Activated CD8-positive, alpha-beta memory T cell treated with anti-CD3 and anti-CD28 coated beads, Interleukin-2, amount 50 U/mL, for 48 hours (primary cell): Measurements from ENCODE around the gene GPC5.

Experiments
- DNase-seq: peaks from one replicate; pipeline ENCODE4 v3.0.0-alpha.2; 2020

The GPC5 gene

DNA sequence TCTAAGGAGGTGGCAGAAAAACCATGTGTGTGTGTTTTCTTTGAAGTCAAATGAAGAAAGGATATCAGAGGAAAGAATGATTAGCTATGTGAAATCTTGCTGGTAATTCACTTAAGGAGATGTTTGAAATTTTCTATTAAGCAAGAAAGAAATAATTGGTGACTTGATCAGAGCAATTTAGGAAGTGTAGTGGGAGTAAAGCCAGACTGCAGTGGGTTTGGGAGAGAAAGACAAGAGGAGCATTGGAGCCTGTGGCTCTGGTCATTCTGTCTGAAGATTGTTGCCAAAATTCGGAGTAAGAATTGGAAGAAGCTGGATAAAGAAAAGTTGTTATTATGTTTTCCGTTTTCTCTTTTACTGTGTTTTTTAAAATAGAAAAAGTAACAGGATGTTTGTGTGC, 640.5 kb downstream of the GPC5 start:
- no peak for DNase-seq

DNA sequence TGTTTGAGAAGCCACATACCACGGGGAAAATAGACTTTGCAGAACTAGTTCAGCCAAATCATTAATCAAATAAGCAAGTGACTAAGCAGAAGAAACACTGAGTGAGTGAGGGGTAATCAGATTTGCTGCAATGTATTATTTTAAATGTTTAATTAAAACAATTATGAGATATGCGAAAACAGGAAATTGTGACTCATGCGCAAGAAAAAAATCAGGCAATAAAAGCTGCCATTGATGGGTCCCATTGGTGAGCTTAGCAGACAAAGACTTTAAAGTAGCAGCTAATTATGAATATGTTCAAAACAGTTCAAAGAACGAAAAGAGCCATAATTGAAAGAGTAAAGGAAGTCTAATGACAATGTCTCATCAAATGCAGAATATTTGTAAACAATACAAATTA, 644.1 kb downstream of the GPC5 start:
- DNase-seq: no peak

DNA sequence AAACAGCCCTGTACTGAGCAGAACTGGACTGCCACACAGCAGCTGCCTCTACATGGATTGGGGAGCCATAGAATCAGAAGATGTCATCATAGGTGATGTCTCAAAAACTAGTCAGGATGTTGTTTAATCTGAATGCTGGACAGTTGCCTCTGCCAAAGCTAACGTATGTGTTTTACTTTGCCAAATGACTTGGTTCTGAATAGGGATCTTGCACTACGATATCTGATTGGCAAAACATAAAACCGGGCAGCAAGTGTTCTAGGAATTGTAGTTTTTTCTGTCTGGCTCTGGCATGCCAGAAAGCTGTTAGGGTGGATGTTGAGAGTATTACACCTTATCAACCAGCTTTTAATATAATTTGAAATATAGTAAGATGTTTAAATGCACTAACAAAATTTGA, 645.9 kb downstream of the GPC5 start:
- no peak for DNase-seq

DNA sequence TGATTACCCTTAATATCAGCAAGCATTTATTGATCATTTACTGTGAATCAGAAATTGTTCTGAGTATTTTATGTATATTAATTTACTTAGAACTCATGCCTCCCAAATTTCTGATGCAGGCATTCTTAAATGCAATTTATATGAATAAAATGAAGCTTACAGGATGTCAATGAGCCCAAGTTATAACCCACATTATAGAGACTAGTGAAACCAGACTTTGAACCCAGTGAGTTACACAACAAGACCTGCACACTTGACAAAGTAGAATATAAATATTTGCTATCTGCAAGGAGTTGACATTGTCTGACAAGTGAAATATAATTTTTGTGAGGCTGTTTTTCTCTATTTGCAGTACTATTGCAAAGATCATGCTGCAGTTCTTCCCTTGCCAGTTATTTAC, 656.0 kb downstream of the GPC5 start:
- no peak for DNase-seq

DNA sequence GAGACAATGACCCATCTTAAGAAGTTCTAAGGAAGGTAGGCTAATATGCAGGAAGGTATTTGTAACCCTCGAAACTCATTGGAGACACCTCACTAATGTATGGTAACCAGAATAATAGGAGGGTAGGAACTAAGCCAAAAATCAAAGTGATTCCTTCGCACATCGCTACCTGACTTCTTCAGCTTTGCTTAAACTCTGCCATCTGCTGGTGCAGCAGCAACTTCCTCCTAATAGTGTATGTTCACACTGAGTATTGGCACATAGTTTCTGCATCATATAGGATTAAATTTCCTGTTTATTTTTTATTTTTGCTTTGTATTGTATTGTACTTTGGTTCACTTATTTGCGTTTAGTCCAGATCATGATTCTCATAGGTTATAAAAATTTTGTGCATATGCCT, 676.2 kb downstream of the GPC5 start:
- no peak for DNase-seq

DNA sequence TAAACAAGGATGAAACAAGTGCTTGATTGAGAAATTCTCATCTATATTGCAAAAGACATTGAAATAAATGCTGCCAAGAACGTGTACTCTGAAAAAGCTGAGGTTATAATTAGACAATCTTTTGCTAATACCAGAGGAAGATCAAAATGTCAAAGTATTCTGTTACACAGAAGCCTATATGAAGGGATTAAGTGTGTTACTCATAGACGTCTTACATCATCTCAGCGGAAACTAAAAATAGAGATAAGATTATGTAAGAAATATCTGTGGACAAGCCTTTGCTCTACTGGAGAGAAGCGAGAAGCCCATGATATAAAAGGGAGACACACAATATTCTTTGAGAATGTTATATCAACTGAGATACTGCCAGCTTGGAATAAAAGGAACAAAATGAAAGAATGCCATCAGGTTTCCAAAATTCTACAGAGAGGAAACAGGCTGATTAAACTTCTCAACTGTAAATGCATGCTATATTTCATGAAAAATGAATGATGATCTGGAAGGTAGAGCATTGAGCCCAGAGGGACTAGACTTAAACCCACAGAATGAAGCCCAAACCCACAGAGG, 699.0 kb downstream of the GPC5 start:
- no peak for DNase-seq

DNA sequence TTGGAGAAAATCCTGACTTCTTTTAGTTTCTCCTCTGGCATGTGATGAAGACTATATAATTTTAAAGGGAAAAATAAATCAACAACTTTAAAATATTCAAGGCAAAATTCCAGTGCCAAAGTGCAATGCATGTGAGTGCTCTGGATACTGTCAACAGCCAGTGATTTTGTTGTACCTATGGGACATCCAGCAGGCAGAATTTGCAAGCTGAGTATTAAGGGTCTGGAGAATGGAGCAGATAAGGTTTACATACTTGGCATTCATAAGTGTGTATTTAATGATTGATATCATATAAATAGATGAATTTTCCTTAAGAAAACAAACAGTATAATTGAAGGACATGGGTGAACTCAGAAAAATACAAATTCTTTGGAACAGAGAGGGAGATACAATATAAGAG, 703.4 kb downstream of the GPC5 start:
- no peak for DNase-seq

DNA sequence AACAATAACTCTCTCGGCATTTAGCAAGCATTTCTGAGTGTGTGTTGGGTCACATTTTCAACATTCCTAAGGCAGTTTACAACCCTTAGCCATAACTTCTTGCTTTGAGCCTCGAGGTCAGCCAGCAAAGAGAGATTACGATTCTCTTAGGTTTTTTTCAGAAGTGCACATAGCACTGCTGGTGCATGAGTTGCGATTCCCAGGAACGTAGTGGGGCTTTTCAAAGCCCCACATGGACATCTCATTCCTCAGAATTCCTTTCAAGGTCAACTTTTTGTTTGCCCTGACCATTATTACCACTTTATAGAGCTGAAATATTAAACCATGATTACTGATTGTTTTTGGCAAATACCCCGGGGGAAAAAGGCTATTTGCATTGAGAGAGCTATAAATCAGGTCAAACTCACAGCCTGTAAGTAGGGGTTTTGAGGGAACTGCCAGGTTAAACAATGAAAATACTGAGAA, 705.3 kb downstream of the GPC5 start:
- DNase-seq: no peak

DNA sequence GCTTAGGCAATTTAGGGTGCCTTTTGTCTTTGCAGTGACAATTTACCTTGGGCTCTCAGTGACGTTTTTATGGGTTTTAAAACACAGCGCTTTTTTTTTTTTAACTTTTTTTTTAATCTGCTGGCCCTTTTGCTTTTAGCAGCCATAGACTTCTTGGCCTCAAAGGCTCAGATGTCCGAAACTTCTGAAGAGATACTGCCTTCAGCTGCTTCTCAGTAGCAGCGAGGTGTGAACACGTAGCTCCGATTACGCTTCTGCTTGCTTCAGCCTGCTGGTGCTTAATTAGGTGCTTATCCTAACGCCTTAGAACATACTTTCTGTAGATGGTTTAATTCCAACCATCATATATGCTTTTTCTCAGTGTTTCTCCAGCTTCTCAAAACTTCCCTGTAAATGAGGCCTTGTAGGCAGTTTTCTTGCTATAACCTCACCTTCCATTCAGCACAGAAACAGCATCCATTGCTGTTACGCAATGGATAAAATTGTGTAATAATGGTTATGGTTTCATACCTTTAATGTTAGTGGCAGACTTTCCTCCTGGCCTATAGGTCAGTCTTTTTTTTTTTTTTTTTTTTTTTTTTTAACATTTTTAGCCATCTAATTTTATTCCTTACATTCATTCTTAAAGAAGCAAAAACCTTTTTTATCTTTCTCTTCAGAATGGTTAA, 723.9 kb downstream of the GPC5 start:
- DNase-seq: no peak

DNA sequence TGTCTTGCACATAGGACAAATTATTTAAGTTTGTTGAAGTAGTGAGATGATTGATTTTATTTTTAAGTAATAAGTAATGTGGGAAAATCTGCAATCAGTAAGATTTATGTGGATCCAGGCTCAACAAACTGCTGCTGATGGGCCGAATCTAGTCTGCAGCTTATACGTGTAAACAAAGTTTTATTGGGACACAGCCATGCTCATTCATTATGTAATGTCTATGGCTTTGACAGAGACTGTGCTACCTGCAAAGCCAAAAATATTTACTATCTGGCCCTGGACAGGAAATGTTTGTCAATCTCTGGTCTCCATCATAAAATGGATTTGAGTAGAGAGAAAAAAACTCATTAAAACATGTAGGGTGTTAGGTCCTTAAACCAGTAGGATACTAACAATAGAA, 728.0 kb downstream of the GPC5 start:
- no peak for DNase-seq

DNA sequence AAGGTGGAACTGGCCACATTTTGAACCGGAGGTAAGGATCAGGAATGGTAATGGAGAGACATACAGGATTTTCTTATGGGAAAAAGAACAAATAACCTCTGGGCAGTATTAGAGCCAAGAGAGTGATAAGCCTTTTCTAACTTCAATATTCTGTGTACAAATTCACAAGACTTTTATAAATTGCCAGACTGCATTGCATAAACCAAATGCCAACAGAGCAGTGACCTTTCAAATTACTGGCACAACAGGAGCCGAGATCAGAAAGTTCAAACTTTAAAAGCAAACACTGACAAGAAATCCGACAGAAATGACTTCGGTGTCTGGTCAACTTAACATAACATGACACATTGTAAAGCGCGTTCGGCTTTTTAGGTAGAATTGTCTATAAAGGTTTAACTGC, 737.1 kb downstream of the GPC5 start:
- DNase-seq: no peak

DNA sequence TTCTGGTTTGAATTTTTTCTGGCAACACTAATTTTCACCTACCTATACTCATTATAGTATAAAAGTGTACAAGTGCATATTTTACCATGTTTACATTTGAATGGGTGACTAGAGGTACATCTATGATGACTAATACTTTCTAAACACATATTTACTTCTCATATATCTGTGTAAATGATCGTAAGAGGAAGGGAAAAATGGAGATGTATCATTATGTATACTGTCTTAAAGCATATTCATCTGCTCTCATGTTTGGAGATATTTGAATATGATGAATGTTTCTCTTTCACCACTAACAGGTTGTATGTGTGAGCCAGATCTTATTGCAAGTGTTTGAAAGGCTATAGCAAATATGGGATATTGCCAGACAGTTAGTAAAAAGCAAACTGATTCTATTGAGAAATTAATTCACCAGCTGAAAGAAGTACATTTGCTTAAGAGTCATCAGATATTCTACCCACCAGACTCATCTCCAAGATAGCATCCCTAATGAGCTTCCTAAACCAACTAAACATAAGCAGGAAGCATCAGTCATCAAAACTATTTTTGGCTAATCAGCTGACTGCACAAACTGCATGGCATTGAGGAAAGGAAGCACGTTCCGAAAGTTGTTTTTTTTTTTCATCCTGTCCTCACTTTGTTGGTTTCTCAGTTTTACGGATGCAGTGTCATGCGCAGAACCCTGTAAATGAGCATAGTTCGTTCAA, 738.2 kb downstream of the GPC5 start:
- no peak for DNase-seq

DNA sequence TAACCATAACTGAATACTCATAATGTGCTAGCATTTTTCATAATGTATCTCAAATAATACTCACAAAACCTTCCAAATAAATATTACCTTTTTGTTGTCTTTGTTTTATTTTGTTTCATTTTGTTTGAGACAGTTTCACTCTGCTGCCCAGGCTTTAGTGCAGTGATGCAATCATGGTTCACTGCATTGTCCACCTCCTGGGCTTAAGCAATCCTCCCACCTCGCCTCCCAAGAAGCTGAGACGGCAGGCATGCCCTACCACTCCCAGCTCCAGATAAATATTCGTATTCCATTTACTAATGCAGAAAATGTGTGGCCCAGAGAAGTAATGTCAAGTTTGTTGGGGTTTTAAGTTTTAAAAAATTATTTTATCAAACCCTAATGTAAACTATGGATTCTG, 739.1 kb downstream of the GPC5 start:
- DNase-seq: no peak

DNA sequence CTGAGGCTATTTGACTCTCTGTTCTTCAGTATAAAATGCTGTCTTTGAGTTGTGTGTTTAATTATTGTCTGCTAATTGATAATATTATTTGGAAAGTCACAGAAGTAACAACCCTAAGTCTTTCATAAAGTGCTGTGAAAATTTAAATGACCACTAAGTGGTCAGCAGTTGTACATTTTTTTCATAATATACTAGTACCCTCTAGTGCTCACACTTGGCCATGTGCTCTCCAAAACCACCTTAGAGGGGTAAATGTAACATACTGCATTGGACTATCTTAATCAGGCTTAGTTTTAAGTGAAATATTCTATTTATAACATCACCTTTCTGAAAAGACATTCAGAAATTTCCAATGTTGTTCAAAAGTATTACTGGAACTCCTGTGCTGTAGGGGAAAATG, 745.3 kb downstream of the GPC5 start:
- DNase-seq: no peak

DNA sequence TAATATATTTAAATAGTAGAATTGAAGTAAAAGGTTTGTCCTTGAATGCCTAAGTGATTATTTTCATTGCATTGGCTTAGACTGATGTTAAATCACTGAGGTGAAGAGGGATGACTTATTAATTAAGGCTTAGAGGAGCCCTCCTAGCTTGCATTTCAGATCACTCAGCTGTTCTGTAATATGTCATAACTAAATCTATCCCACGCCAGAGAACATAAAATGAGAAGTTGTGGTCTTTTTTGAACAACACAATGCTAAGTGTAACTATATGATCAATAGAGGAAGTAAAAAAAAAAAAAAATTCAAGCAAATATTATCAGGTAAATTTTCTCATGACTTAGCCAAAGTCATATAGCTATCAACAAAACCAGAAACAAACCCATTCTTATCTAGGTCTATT, 752.2 kb downstream of the GPC5 start:
- no peak for DNase-seq

DNA sequence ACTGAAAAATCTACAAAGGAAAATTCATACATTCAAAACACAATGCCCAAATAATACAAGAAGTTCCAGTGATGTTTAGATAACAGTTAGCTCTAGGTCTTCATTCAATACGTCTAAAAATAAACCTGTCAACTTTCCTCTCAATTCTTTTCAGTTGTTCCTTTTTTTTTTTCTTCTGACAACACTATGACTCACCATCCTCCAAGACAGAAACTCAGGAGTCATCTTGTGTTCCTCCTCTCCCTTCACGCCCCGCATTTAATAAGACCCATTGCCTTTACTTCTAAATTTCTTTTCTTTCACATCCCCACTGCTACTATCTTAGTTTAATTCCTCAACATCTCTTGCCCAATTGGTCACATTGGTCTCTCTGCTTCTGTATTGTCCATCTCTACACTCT, 759.9 kb downstream of the GPC5 start:
- no peak for DNase-seq

DNA sequence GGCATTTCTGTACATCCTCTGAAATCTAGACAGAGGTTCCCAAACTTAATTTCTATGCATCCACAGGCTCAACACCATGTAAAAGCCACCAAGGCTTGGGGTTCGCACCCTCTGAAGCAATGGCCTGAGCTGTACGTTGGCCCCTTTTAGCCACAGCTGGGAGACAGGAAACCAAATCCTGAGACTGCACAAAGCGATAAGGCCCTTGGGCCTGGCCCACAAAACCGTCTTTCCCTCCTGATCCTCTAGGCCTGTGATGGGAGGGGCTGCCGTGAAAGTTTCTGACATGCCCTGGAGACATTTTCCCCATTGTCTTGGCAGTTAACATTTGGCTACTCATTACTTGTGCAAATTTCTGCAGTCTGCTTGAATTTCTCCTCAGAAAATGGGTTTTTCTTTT, 766.4 kb downstream of the GPC5 start:
- no peak for DNase-seq

DNA sequence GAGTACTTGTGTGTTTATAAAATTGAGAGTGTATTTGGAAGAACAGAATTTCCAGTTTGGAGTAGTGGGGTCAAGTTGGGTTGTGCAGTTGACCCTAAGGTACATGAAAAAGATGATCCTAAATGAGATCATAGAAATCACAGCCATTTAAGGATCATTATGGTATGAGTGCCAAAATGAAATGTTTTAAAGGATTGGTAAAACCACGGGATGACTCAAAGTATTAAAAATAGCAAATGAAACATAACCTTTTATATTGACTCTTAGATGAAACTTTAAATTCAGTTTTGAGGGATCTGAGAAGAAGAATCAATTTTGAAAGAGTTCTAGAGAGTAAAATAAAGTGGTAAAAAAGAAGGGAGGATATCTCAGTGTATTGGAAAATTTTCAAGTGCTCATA, 773.8 kb downstream of the GPC5 start:
- DNase-seq: no peak

DNA sequence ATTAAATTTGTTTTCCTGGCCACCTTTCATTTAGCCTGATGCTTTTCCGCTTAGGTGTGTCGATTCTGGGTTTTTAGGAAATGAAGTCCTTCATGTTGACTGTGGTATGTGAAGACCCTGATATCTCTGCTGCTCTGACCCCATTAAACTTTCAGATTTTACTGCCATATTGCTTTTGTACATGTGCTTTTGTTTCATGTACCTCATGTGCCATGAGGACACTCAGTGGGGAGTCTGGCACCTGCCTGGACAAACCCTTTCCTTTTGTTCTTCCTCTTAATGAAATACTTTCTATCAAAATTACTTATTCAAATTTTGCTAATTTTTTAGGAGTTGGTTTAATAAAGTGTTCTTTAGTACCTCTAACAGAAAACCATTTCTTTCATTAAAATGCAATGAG, 774.8 kb downstream of the GPC5 start:
- no peak for DNase-seq

DNA sequence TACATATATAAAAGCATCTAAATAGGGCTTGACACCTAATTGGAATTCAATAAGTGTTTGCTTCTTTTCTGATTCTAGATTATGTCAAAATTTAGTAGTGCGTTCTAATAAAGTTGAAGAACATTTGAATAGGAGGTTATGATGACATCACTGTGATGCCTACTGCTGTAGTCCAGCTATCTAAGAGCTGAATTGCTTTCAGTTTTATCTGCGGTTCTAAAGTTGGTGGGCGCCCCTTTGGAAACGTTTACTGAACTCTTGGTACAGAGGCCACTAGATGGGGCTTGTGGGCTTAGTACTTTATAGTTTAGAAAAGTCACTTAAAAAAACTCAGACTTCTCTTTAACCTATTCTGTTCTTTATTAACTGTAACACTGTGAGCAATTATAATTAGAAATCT, 776.9 kb downstream of the GPC5 start:
- no peak for DNase-seq

DNA sequence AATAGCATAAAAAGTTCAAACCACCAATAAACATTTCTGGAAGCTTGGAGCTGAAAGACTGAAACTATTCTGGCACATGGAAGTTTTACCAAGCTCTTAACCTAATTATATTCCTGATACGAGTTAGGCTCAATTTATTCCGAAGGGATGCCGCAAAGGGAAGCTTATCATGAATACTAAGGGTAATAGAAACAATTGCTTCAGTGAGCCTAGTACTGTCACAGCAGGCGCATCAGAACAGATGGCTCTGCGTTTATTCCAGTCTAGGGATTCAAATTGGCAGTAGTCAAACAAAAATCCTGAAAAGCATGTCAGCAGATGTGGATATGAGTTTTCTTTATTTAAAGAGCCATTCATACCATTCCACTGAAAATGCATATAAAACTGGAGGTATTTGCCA, 779.5 kb downstream of the GPC5 start:
- no peak for DNase-seq

DNA sequence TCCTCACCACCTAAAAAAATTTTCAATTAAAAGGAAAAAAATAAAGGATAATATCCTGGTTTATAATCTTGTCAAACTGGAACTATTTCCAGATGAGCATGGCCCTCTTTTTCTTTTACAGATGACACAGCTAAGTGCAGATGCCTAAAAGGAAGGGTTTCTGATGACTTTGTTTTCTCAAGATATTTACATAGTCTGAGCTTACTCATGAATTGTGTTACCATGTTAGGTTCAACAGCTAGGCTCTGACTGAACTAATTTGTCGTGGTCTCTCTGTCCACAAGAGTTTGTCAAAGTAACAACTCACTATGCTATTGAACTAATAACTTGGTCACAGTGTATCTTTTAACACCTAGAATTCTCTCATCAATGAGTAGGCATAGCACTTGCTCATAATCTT, 780.8 kb downstream of the GPC5 start:
- no peak for DNase-seq

DNA sequence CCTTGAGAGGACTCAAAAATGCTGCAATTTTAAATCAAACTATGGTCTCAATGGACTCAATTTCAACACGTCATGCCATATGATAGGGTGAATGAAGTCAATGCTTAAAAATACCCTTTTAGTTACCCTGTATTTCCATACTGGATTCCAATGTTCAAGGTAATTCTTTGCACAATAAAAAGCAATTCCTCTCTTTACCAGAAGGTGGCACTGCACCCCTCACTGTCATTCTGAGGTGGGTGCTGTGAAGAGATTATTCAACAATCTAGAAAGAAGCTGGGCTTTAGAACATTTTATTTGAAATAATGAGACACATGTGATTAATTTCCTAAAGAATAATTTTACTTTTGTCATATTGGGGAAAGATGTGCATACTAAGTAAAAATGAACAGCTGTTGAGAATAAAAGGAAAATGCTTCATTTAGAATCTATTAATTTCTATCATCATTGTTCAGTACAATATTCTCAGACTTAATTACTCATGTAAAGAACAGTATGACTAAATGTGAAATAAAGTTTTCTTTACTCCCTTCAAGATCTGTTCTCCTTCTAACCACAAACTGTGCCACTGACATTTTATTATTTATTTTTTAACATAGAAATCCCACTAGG, 789.1 kb downstream of the GPC5 start:
- no peak for DNase-seq

DNA sequence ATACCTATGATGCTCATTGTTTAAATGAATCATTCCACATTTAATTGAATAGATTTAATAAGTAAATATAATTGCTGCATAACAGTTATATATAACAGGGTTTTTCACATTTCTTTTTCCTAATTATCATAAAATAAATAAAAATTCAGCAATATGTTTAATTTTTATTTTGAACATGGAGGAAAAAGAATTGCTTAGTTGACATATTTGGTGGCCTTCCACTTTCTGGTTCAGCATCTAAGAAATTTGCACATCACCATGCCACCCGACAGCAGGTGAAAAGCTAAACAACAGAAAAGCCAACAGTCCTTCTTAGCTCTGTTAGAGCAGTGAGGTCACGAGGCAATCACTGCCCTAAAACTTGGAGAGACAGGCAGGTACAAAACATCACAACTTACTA, 790.2 kb downstream of the GPC5 start:
- no peak for DNase-seq
